Brain pericyte (primary cell): ENCODE results near the gene PRAC2.
"Not testable (repeated sequence)": the region's sequence is repeated elsewhere in the genome, so short reads cannot be mapped to it uniquely, and the experiment has no call there.

Source experiments
- DNase-seq: peaks from one replicate; pipeline ENCODE4 v3.0.0-alpha.2; 2012; ENCODE audit warnings: low read depth, low spot score

The PRAC2 gene

GRCh38 chr17:48722915-48723422 is at the start of gene PRAC2:
TSS of gene PRAC2 (plus strand) at chr17:48723185. CDS start at chr17:48724411, 1,226 bp downstream.
- DNase-seq, result no peak

- no peak for DNase-seq
Measured at GRCh38 chr17:48676963-48677558, 45.9 kb upstream of the PRAC2 start.

- no peak for DNase-seq
Measured at GRCh38 chr17:48678141-48678971, 44.6 kb upstream of the PRAC2 start.

- DNase-seq, result no peak
Measured at GRCh38 chr17:48679385-48680096, 43.4 kb upstream of the PRAC2 start.

GRCh38 chr17:48681609-48682008 is 41.4 kb upstream of the PRAC2 start:
- no peak for DNase-seq

- no peak for DNase-seq
Measured at GRCh38 chr17:48690655-48691054, 32.3 kb upstream of the PRAC2 start.

GRCh38 chr17:48692049-48692448 is 30.9 kb upstream of the PRAC2 start:
- no peak for DNase-seq

- no peak for DNase-seq
Measured at GRCh38 chr17:48693178-48693577, 29.8 kb upstream of the PRAC2 start.

- DNase-seq, result no peak
Measured at GRCh38 chr17:48701864-48702532, 21.0 kb upstream of the PRAC2 start.

- DNase-seq, result no peak
Measured at GRCh38 chr17:48704361-48705248, 18.4 kb upstream of the PRAC2 start.

GRCh38 chr17:48711128-48711527 is 11.9 kb upstream of the PRAC2 start:
- no peak for DNase-seq

GRCh38 chr17:48715496-48716399 is 7.2 kb upstream of the PRAC2 start:
- no peak for DNase-seq

- DNase-seq, result not testable (repeated sequence)
Measured at GRCh38 chr17:48716549-48716948, 6.4 kb upstream of the PRAC2 start.

- no peak for DNase-seq
Measured at GRCh38 chr17:48717367-48718226, 5.4 kb upstream of the PRAC2 start.

GRCh38 chr17:48718227-48718760 is 4.7 kb upstream of the PRAC2 start:
- DNase-seq, result no peak

GRCh38 chr17:48718761-48719641 is 4.0 kb upstream of the PRAC2 start:
- no peak for DNase-seq

- no peak for DNase-seq
Measured at GRCh38 chr17:48719642-48720265, 3.2 kb upstream of the PRAC2 start.
